ENCODE measurements around the gene CNST. TPM values are rescaled to one million over a fixed set of nuclear protein-coding genes. Genes with fewer than 3 reads are reported as not detected.

The CNST gene
- 26.4 and 28.5 TPM in 2 replicates for total RNA-seq

- H3K9me3 Mint-ChIP-seq = no peaks in the 10 kb centered on the region
- intact Hi-C loops (cut with micrococcal nuclease) = loop anchor here (1.0 to 5.0 kb wide), 10 partner anchors 36 to 1913 kb away; partner anchors contain the start of genes AHCTF1, DESI2, SCCPDH and SMYD3
- DNase-seq = peak; percentile 98
- no peaks in the 10 kb centered on the region for H3K27me3 Mint-ChIP-seq
- peaks cover 31% of the 10 kb centered on the region for H3K36me3 Mint-ChIP-seq (ENCODE audit: low read depth)
- peak within 1 kb of the TSS; percentile 99 for H3K27ac Mint-ChIP-seq
- H3K4me3 Mint-ChIP-seq = peak within 1 kb of the TSS; percentile 100
- peaks cover 35% of the 10 kb centered on the region for H3K4me1 Mint-ChIP-seq
These were observed at the start of gene CNST, which contains the start of gene TFB2M for GRCh38 chr1:246566128-246566812. CNST (plus strand) TSS chr1:246566456; CDS start chr1:246591563, 25,107 bp downstream. TFB2M (minus strand) TSS chr1:246566261; CDS start chr1:246566138, 123 bp downstream.

- Mint-ChIP-seq H3K4me3 (no peak overlapping the region), H3K36me3 (ENCODE audit: low read depth) (no peaks in the 10 kb centered on the region), H3K4me1 (peaks cover 4% of the 10 kb centered on the region), H3K9me3 (no peaks in the 10 kb centered on the region), H3K27ac (no peak overlapping the region), H3K27me3 (no peaks in the 10 kb centered on the region)
- intact Hi-C loops (cut with micrococcal nuclease) = no loop called here
- DNase-seq = no peak
These were observed 48.9 kb upstream of the CNST start for GRCh38 chr1:246517391-246517790.

GRCh38 chr1:246518456-246519205 is 47.6 kb upstream of the CNST start:
- Mint-ChIP-seq H3K9me3 (no peaks in the 10 kb centered on the region), H3K4me3 (no peak overlapping the region), H3K4me1 (peaks cover 4% of the 10 kb centered on the region), H3K36me3 (ENCODE audit: low read depth) (no peaks in the 10 kb centered on the region), H3K27ac (no peak overlapping the region), H3K27me3 (no peaks in the 10 kb centered on the region)
- DNase-seq = no peak
- intact Hi-C loops (cut with micrococcal nuclease) = no loop called here

- no peaks in the 10 kb centered on the region for H3K9me3 Mint-ChIP-seq
- no peak overlapping the region for H3K4me3 Mint-ChIP-seq
- no peak overlapping the region for H3K27ac Mint-ChIP-seq
- no peaks in the 10 kb centered on the region for H3K27me3 Mint-ChIP-seq
- no peak for DNase-seq
- peaks cover under 1% of the 10 kb centered on the region for H3K4me1 Mint-ChIP-seq
- intact Hi-C loops (cut with micrococcal nuclease) = no loop called here
- H3K36me3 Mint-ChIP-seq (ENCODE audit: low read depth) = no peaks in the 10 kb centered on the region
These were observed 46.7 kb upstream of the CNST start for GRCh38 chr1:246519514-246519913.

- Mint-ChIP-seq H3K9me3 (peaks cover 14% of the 10 kb centered on the region), H3K27ac (no peak overlapping the region), H3K27me3 (no peaks in the 10 kb centered on the region), H3K4me3 (no peak overlapping the region), H3K36me3 (ENCODE audit: low read depth) (no peaks in the 10 kb centered on the region), H3K4me1 (peaks cover 8% of the 10 kb centered on the region)
- intact Hi-C loops (cut with micrococcal nuclease) = no loop called here
- DNase-seq = no peak
These were observed 39.9 kb upstream of the CNST start for GRCh38 chr1:246526380-246526779.

- H3K36me3 Mint-ChIP-seq (ENCODE audit: low read depth) = no peaks in the 10 kb centered on the region
- no peaks in the 10 kb centered on the region for H3K27me3 Mint-ChIP-seq
- peaks cover 8% of the 10 kb centered on the region for H3K4me1 Mint-ChIP-seq
- H3K4me3 Mint-ChIP-seq = no peak overlapping the region
- intact Hi-C loops (cut with micrococcal nuclease) = no loop called here
- no peak for DNase-seq
- H3K9me3 Mint-ChIP-seq = peaks cover 14% of the 10 kb centered on the region
- H3K27ac Mint-ChIP-seq = no peak overlapping the region
These were observed 39.3 kb upstream of the CNST start for GRCh38 chr1:246526915-246527314.

- H3K27ac Mint-ChIP-seq = peak overlapping the region; percentile 70
- no peak for DNase-seq
These were observed 38.7 kb upstream of the CNST start for GRCh38 chr1:246527402-246528088.

GRCh38 chr1:246528933-246529731 is 37.1 kb upstream of the CNST start:
- no peak for DNase-seq
- intact Hi-C loops (cut with micrococcal nuclease) = no loop called here
- Mint-ChIP-seq H3K27ac (no peak overlapping the region), H3K9me3 (peaks cover 14% of the 10 kb centered on the region), H3K4me3 (no peak overlapping the region), H3K4me1 (peaks cover 8% of the 10 kb centered on the region), H3K27me3 (peaks cover 1% of the 10 kb centered on the region), H3K36me3 (ENCODE audit: low read depth) (no peaks in the 10 kb centered on the region)

More at GRCh38 chr1:246527402-246528088, 38.7 kb upstream of the CNST start:
- H3K36me3 Mint-ChIP-seq (ENCODE audit: low read depth) = no peaks in the 10 kb centered on the region
- intact Hi-C loops (cut with micrococcal nuclease) = no loop called here
- peaks cover 14% of the 10 kb centered on the region for H3K9me3 Mint-ChIP-seq
- peaks cover 1% of the 10 kb centered on the region for H3K27me3 Mint-ChIP-seq
- peaks cover 8% of the 10 kb centered on the region for H3K4me1 Mint-ChIP-seq
- H3K4me3 Mint-ChIP-seq = no peak overlapping the region

GRCh38 chr1:246530482-246530881 is 35.8 kb upstream of the CNST start:
- Mint-ChIP-seq H3K4me3 (no peak overlapping the region), H3K36me3 (ENCODE audit: low read depth) (no peaks in the 10 kb centered on the region), H3K27ac (no peak overlapping the region), H3K9me3 (peaks cover 14% of the 10 kb centered on the region), H3K27me3 (peaks cover 1% of the 10 kb centered on the region), H3K4me1 (peaks cover 8% of the 10 kb centered on the region)
- intact Hi-C loops (cut with micrococcal nuclease) = no loop called here
- no peak for DNase-seq

GRCh38 chr1:246532519-246532918 is 33.7 kb upstream of the CNST start:
- Mint-ChIP-seq H3K36me3 (ENCODE audit: low read depth) (no peaks in the 10 kb centered on the region), H3K27me3 (peaks cover 1% of the 10 kb centered on the region), H3K4me3 (no peak overlapping the region), H3K27ac (no peak overlapping the region), H3K9me3 (peaks cover 10% of the 10 kb centered on the region), H3K4me1 (peaks cover 4% of the 10 kb centered on the region)
- intact Hi-C loops (cut with micrococcal nuclease) = no loop called here
- DNase-seq = no peak

- no peak for DNase-seq
- intact Hi-C loops (cut with micrococcal nuclease) = no loop called here
- H3K27me3 Mint-ChIP-seq = peaks cover 1% of the 10 kb centered on the region
- no peak overlapping the region for H3K27ac Mint-ChIP-seq
- H3K4me3 Mint-ChIP-seq = no peak overlapping the region
- H3K4me1 Mint-ChIP-seq = no peaks in the 10 kb centered on the region
- peaks cover 10% of the 10 kb centered on the region for H3K9me3 Mint-ChIP-seq
- no peaks in the 10 kb centered on the region for H3K36me3 Mint-ChIP-seq (ENCODE audit: low read depth)
These were observed 32.8 kb upstream of the CNST start for GRCh38 chr1:246533371-246533905.

GRCh38 chr1:246534114-246534513 is 32.1 kb upstream of the CNST start:
- peaks cover 10% of the 10 kb centered on the region for H3K9me3 Mint-ChIP-seq
- intact Hi-C loops (cut with micrococcal nuclease) = no loop called here
- H3K36me3 Mint-ChIP-seq (ENCODE audit: low read depth) = peaks cover 2% of the 10 kb centered on the region
- DNase-seq = no peak
- H3K4me1 Mint-ChIP-seq = no peaks in the 10 kb centered on the region
- H3K27me3 Mint-ChIP-seq = peaks cover 1% of the 10 kb centered on the region
- no peak overlapping the region for H3K27ac Mint-ChIP-seq
- H3K4me3 Mint-ChIP-seq = no peak overlapping the region

- peaks cover under 1% of the 10 kb centered on the region for H3K27me3 Mint-ChIP-seq
- H3K27ac Mint-ChIP-seq = no peak overlapping the region
- intact Hi-C loops (cut with micrococcal nuclease) = no loop called here
- H3K4me3 Mint-ChIP-seq = no peak overlapping the region
- no peaks in the 10 kb centered on the region for H3K9me3 Mint-ChIP-seq
- DNase-seq = no peak
- peaks cover 9% of the 10 kb centered on the region for H3K36me3 Mint-ChIP-seq (ENCODE audit: low read depth)
- H3K4me1 Mint-ChIP-seq = no peaks in the 10 kb centered on the region
These were observed 28.8 kb upstream of the CNST start for GRCh38 chr1:246537441-246537840.

Data from activated CD4-positive, alpha-beta T cell treated with anti-CD3 and anti-CD28 coated beads, Interleukin-2, amount 10 ng/mL, durations not matched to agents 24 days and 14 days (primary cell).